ENCODE results near the gene PBX4. TPM values are rescaled to one million over a fixed set of nuclear protein-coding genes. Genes with fewer than 3 reads are reported as not detected.
A peak's percentile ranks its signal among the peaks of the same experiment; 100 is the strongest.

PBX4 gene
- total RNA-seq, 4 donors from 2014 or later: 3.7 to 11.8 (median 8.1) TPM

DNA sequence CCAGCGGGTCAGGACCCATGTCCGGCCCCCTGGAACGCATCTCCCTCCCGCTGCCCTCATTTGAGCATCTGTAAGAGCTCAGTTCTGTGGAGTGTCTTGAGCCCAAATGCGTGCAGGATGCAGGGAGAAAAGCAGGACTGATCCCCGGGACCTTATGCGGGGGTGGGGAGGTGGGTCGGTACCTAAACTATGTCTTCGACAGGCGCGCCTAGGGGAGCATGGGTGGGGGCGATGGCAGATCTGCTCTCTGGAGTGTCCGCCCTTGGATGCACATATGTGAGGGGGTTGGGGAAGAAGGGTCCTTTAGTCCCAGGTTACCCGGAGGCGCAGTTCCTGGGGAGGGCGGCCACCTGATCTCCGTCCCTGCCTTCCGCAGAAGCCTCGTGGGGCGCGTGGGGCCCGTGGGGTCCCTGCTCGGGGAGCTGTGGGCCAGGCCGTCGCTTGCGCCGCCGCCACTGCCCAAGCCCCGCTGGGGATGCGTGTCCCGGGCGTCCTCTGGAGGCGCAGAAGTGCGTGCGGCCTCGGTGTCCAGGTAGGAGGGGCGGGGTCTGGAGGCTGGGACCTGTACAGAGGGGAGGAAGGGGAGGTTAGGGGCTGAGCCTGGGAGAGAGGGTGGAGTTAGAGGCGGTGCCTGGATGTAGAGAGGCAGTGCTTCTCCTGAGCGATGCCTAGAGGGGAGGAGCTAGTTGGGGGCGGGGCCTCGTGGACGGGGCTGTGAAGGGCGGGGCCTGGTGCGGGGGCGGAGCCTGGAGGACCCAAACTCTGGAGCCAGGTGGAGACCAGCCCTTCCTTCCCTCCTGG is 77.6 kb downstream of the PBX4 start:
- H3K9me3 ChIP-seq: peaks cover 0 to 5% (median 0%) of the 10 kb centered on the region in 4 donors
- WGBS, 2 donors: 2 to 5% methylated on average over 39 to 45 of the region's 45 CpGs

GRCh38 chr19:19540064-19540714 is 78.3 kb downstream of the PBX4 start:
- 19 to 22% methylated on average over 25 to 51 of the region's 74 CpGs for WGBS, 2 donors
- Histone ChIP-seq H3K36me3 (peaks cover 0 to 7% (median 0%) of the 10 kb centered on the region in 3 donors), H3K27me3 (peaks cover 2 to 80% of the 10 kb centered on the region in 2 donors), H3K4me3 (peak overlapping the region in 2 of 4 donors; percentile 13 to 18), H3K27ac (no peak overlapping the region), H3K4me1 (peaks cover 0 to 39% (median 22%) of the 10 kb centered on the region in 4 donors), H3K9me3 (peaks cover 0 to 5% (median 0%) of the 10 kb centered on the region in 4 donors)
- TF ChIP-seq CTCF (IDR thresholded peaks at IDR 0.05): no peak
- TF ChIP-seq POLR2A (IDR thresholded peaks at IDR 0.05): no peak
- no peak for TF ChIP-seq EP300 (IDR thresholded peaks at IDR 0.05)
- DNase-seq (ENCODE audit: low spot score in 2 of 2): no peak

More for the DNA sequence above, 77.6 kb downstream of the PBX4 start:
- H3K4me3 ChIP-seq: peak overlapping the region in 2 of 4 donors; percentile 13 to 18
- no peak for DNase-seq (ENCODE audit: low spot score in 2 of 2)
- peaks cover 0 to 39% (median 22%) of the 10 kb centered on the region in 4 donors for H3K4me1 ChIP-seq
- TF ChIP-seq EP300 (IDR thresholded peaks at IDR 0.05): no peak
- TF ChIP-seq POLR2A (IDR thresholded peaks at IDR 0.05): no peak
- no peak for TF ChIP-seq CTCF (IDR thresholded peaks at IDR 0.05)
- H3K27me3 ChIP-seq: peaks cover 2 to 83% of the 10 kb centered on the region in 2 donors
- peaks cover 0 to 1% (median 0%) of the 10 kb centered on the region in 3 donors for H3K36me3 ChIP-seq
- no peak overlapping the region for H3K27ac ChIP-seq

- TF ChIP-seq CTCF (IDR thresholded peaks at IDR 0.05) (no peak), POLR2A (IDR thresholded peaks at IDR 0.05) (no peak), EP300 (IDR thresholded peaks at IDR 0.05) (no peak)
- peaks cover 0 to 39% (median 22%) of the 10 kb centered on the region in 4 donors for H3K4me1 ChIP-seq
- WGBS, 2 donors: 32 to 43% methylated on average over 13 to 19 of the region's 19 CpGs
- no peak for DNase-seq (ENCODE audit: low spot score in 2 of 2)
- no peak overlapping the region for H3K27ac ChIP-seq
- peaks cover 0 to 5% (median 0%) of the 10 kb centered on the region in 4 donors for H3K9me3 ChIP-seq
- H3K4me3 ChIP-seq: no peak overlapping the region
- H3K27me3 ChIP-seq: peaks cover 2 to 76% of the 10 kb centered on the region in 2 donors
- peaks cover 0 to 9% (median 0%) of the 10 kb centered on the region in 3 donors for H3K36me3 ChIP-seq
Measured at GRCh38 chr19:19539698-19540063, 78.8 kb downstream of the PBX4 start.

- Histone ChIP-seq H3K27ac (no peak overlapping the region), H3K4me1 (peaks cover 0 to 39% (median 22%) of the 10 kb centered on the region in 4 donors), H3K27me3 (peaks cover 2 to 67% of the 10 kb centered on the region in 2 donors), H3K36me3 (peaks cover 0 to 9% (median 0%) of the 10 kb centered on the region in 3 donors), H3K9me3 (peaks cover 0 to 5% (median 0%) of the 10 kb centered on the region in 4 donors), H3K4me3 (no peak overlapping the region)
- no peak for DNase-seq (ENCODE audit: low spot score in 2 of 2)
- TF ChIP-seq EP300 (IDR thresholded peaks at IDR 0.05) (no peak), POLR2A (IDR thresholded peaks at IDR 0.05) (no peak), CTCF (IDR thresholded peaks at IDR 0.05) (no peak)
- whole genome bisulfite sequencing, 2 donors: 15 to 26% methylated on average over 6 to 7 of the region's 7 CpGs
Measured at GRCh38 chr19:19538785-19539166, 79.7 kb downstream of the PBX4 start.

Data from tibial nerve (tissue), 4 donors.